K562 (cell line): ENCODE data around the gene VCAN. TPM values are rescaled to one million over a fixed set of nuclear protein-coding genes. Genes with fewer than 3 reads are reported as not detected.

Experiments used
- ATAC-seq: fragments of 200-7000 bp; cut with Tn5 transposase; 3 replicates; pipeline ENCODE4 v1.9.1; 2020; ENCODE audit warnings: moderate library complexity
- BruUV-seq: library from RNA; stranded (reverse); fragments of 400-500 nt; replicated peaks from 2 replicates; lab custom pipeline; 2021; lab: Mats Ljungman, UMichigan
- CTCF ChIA-PET: fragments of 300-600 bp; formaldehyde crosslinking; extraction: SDS; loops from one replicate; lab custom pipeline; 2021; ENCODE audit warnings: low intra/inter-chr PET ratio; lab: Yijun Ruan, JAX
- POLR2A ChIA-PET: fragments of 300-600, 350-650 bp; sonication (Branson Sonifier 250); formaldehyde crosslinking; extraction: SDS; loops from one replicate; lab custom pipeline; 2021; ENCODE audit warnings: antibody characterized with exemption, inconsistent platforms; lab: Yijun Ruan, JAX
- DNase-seq, 4 experiments: peaks; one replicate each; pipeline versions ENCODE4 v3.0.0 to v3.0.0-alpha.2; 2011 to 2018; ENCODE audit warnings: low spot score in 3 of 4, mixed read lengths in 3 of 4; ENCODE audit errors: extremely low read depth in 1 of 4
- FAIRE-seq: peaks from 2 replicates; lab custom pipeline; 2011; peaks lifted over from hg19 to GRCh38; lab: Jason Lieb, UNC
- H2AFZ ChIP-seq: 2 replicates; pipeline ENCODE4 v1.6.0; 2011; ENCODE audit warnings: low read depth, low read length, control low read depth, inconsistent platforms
- H3K27ac ChIP-seq: fragments of 200-600 bp; 3 replicates; pipeline ENCODE4 v1.8.0; 2011; ENCODE audit warnings: low read depth, mild to moderate bottlenecking, control low read depth, inconsistent platforms, low read length, moderate library complexity, mixed read lengths; ENCODE audit errors: extremely low read depth
- H3K27me3 ChIP-seq, 2 experiments: fragments of 300-600 bp in 1 of 2; 2 replicates in 1 of 2; 3 replicates in 1 of 2; pipeline versions ENCODE4 v1.6.0 to v1.8.0; 2011; ENCODE audit warnings: inconsistent platforms in 2 of 2, low read length in 2 of 2, mild to moderate bottlenecking in 1 of 2, mixed read lengths in 1 of 2, moderate library complexity in 1 of 2; ENCODE audit not compliant: control insufficient read depth in 2 of 2, insufficient read depth in 2 of 2
- H3K36me3 ChIP-seq: fragments of 300-600 bp; 3 replicates; pipeline ENCODE4 v1.8.0; 2011; ENCODE audit warnings: mild to moderate bottlenecking, low read length, inconsistent platforms; ENCODE audit not compliant: control insufficient read depth, insufficient read depth
- H3K4me1 ChIP-seq, 2 experiments: fragments of 200-600 bp in 1 of 2; replicated peaks in 1 of 2; 2 replicates in 1 of 2; 3 replicates in 1 of 2; pipeline versions ENCODE4 v1.5.1 to v1.8.0; 2011; ENCODE audit warnings: inconsistent platforms in 2 of 2, low read length in 2 of 2, mild to moderate bottlenecking in 1 of 2, mixed read lengths in 1 of 2, moderate library complexity in 1 of 2; ENCODE audit not compliant: control insufficient read depth in 2 of 2, insufficient read depth in 2 of 2
- H3K4me2 ChIP-seq: 2 replicates; pipeline ENCODE4 v1.6.1; 2011; ENCODE audit warnings: low read length, control low read depth, inconsistent platforms, mixed read lengths; ENCODE audit not compliant: insufficient read depth
- H3K4me3 ChIP-seq: fragments of 200-600 bp; sonication (generic), shearing (Covaris generic); 2 replicates; pipeline ENCODE4 v1.5.1; 2016; ENCODE audit warnings: control low read depth, inconsistent platforms
- H3K79me2 ChIP-seq: fragments of 200-600 bp; 3 replicates; pipeline ENCODE4 v1.8.0; 2011; ENCODE audit warnings: low read length, inconsistent platforms; ENCODE audit not compliant: control insufficient read depth, insufficient read depth
- H3K9ac ChIP-seq, 2 experiments: 2 replicates each; pipeline versions ENCODE4 v1.6.0 to v1.6.1; 2011; ENCODE audit warnings: low read depth in 2 of 2, low read length in 2 of 2, control low read depth in 1 of 2, inconsistent platforms in 1 of 2, mild to moderate bottlenecking in 1 of 2, mixed read lengths in 1 of 2; ENCODE audit not compliant: insufficient read depth in 1 of 2
- H3K9me1 ChIP-seq: one replicate; pipeline ENCODE4 v1.6.0; 2011; ENCODE audit warnings: inconsistent platforms, mild to moderate bottlenecking, low read length, moderate library complexity; ENCODE audit not compliant: control insufficient read depth, insufficient read depth
- H3K9me3 ChIP-seq: replicated peaks from 2 replicates; pipeline ENCODE4 v1.5.1; 2011; ENCODE audit warnings: low read depth, low read length, inconsistent platforms; ENCODE audit not compliant: control insufficient read depth, insufficient read depth
- H4K20me1 ChIP-seq: replicated peaks from 2 replicates; pipeline ENCODE4 v1.6.1; 2011; ENCODE audit warnings: low read length, inconsistent platforms, mixed read lengths; ENCODE audit not compliant: control insufficient read depth, insufficient read depth
- HCFC1 ChIP-seq: IDR thresholded peaks from 2 replicates; pipeline ENCODE4 v1.6.1; 2012; ENCODE audit warnings: low read depth, low read length, improper control_type of control experiment
- JUNB ChIP-seq: fragments of 450-650 bp; formaldehyde crosslinking; conservative IDR thresholded peaks from 2 replicates; pipeline ENCODE4 v1.4.0; 2020; ENCODE audit warnings: mild to moderate bottlenecking
- NR2C2 ChIP-seq, 2 experiments: fragments of 200-800 bp in 1 of 2; sonication (Bioruptor generic) in 1 of 2; sonication (generic) in 1 of 2; formaldehyde crosslinking in 1 of 2; IDR thresholded peaks; 2 replicates each; pipeline versions ENCODE4 v1.6.1 to v1.8.0; 2016 to 2022; ENCODE audit warnings: mild to moderate bottlenecking in 1 of 2, missing compliant biosample characterization in 1 of 2, missing genetic modification characterization in 1 of 2, missing genetic modification reagents in 1 of 2
- RFX7 ChIP-seq: fragments of 250-450 bp; sonication (Bioruptor Pico); IDR thresholded peaks from 2 replicates; pipeline ENCODE4 v1.5.1; 2021; ENCODE audit warnings: mild to moderate bottlenecking
- SAFB ChIP-seq: fragments of 200-400 bp; formaldehyde crosslinking; IDR thresholded peaks from 2 replicates; pipeline ENCODE4 v1.6.1; 2017; ENCODE audit warnings: low read depth, low read length, borderline replicate concordance
- TRIM28 ChIP-seq: fragments of 450-650 bp; IDR thresholded peaks from 2 replicates; pipeline ENCODE4 v1.6.1; 2017
- ZNF586 ChIP-seq: fragments of 450-650 bp; formaldehyde crosslinking; conservative IDR thresholded peaks from 2 replicates; pipeline ENCODE4 v1.4.0; 2020; ENCODE audit warnings: mild to moderate bottlenecking, moderate library complexity
- WGBS: fragments of 100-300 bp; shearing (Covaris generic); methylation state at CpG from one replicate; pipeline ENCODE4 v1.1.6; 2016; ENCODE audit warnings: low coverage, mixed read lengths; ENCODE audit not compliant: insufficient coverage; ENCODE audit errors: missing lambda C conversion rate; 5-methylcytosine and 5-hydroxymethylcytosine counted together
- in situ Hi-C: fragments of 300-500 bp; cut with MboI; formaldehyde crosslinking; loops from 4 replicates; pipeline ENCODE4 v1.15.0; 2018; ENCODE audit warnings: inconsistent platforms, mixed read lengths
- intact Hi-C: fragments of 100-400 bp; cut with micrococcal nuclease; formaldehyde crosslinking; loops from 2 replicates; pipeline ENCODE4 v1.14.2; 2022
- polyA plus RNA-seq, 8 experiments: library from polyadenylated mRNA; depleted of rRNA in 4 of 8; stranded (reverse) in 5 of 8; unstranded in 3 of 8; fragments of >200 nt; fragmentation: Nextera tagmentation in 2 of 8; fragmentation: Illumina TruSeq in 1 of 8; extraction: Ambion mirVana in 2 of 8; extraction: Trizol in 1 of 8; gene quantifications; 2 replicates each; pipeline versions ENCODE4 v1.2.1 to v1.2.3, GENCODE V29; 2011 to 2014; ENCODE audit warnings: inconsistent platforms in 1 of 8, missing spikeins in 1 of 8
- total RNA-seq, 7 experiments: library from RNA; depleted of rRNA in 6 of 7; stranded (reverse); fragments of >200 nt in 6 of 7; fragmentation: Illumina TruSeq in 2 of 7; extraction: Trizol in 2 of 7; gene quantifications; 2 replicates each; pipeline versions ENCODE4 v1.2.1 to v1.2.3, GENCODE V29; 2011 to 2021; ENCODE audit warnings: low replicate concordance in 1 of 7
- TF ChIP-seq, protein P1 (sequence below): fragments of 450-650 bp; IDR thresholded peaks from 2 replicates; pipeline ENCODE4 v1.6.1; 2014; ENCODE audit warnings: low read depth, mild to moderate bottlenecking, moderate library complexity, borderline replicate concordance
- TF ChIP-seq, protein P2 (sequence below): sonication (generic); formaldehyde crosslinking; IDR thresholded peaks from 2 replicates; pipeline ENCODE4 v1.8.0; 2023; ENCODE audit warnings: mild to moderate bottlenecking, missing genetic modification reagents
- TF ChIP-seq, protein P3 (sequence below): fragments of 450-650 bp; formaldehyde crosslinking; IDR thresholded peaks from 2 replicates; pipeline ENCODE4 v1.4.0; 2022; ENCODE audit warnings: missing genetic modification characterization
- TF ChIP-seq, protein P4 (sequence below): fragments of 250-450 bp; sonication (Bioruptor Pico); IDR thresholded peaks from 2 replicates; pipeline ENCODE4 v1.5.0; 2021
- TF ChIP-seq, protein P5 (sequence below), 2 experiments: IDR thresholded peaks; 2 replicates each; pipeline ENCODE4 v1.6.1; 2012; ENCODE audit warnings: improper control_type of control experiment in 2 of 2, low read depth in 2 of 2, low read length in 2 of 2, borderline replicate concordance in 1 of 2

VCAN gene
- total and polyA plus RNA-seq, 9 of the 15 experiments (the other 6 are each of a cell fraction or from before 2014, with no cell fraction given): 0.01 to 0.33 (median 0.05) TPM

DNA sequence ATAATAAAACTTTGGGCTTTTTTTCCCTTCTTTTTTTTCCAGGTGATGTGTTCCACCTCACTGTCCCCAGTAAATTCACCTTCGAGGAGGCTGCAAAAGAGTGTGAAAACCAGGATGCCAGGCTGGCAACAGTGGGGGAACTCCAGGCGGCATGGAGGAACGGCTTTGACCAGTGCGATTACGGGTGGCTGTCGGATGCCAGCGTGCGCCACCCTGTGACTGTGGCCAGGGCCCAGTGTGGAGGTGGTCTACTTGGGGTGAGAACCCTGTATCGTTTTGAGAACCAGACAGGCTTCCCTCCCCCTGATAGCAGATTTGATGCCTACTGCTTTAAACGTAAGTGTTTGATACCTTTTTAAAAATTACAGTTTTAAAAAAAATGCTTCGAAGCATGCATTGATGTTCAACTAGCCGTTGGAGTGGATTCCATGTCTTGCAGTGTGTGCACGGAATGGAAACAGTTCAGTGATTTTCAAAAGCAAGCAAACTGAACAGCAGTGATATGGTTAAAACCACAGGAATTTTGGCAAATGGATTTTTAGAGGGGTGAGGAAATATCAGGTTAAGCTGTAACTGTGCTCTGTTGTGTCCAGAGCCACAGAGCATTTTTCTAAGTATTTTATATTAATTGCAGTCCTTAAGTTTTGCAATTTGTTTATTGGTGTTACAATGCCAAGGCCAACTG lies 40.7 kb downstream of the VCAN start:
- Histone ChIP-seq H3K27me3 (no peaks in the 10 kb centered on the region), H3K79me2 (no peaks in the 10 kb centered on the region), H3K9ac (no peak overlapping the region), H2AFZ (no peak overlapping the region), H3K9me1 (no peaks in the 10 kb centered on the region), H3K4me1 (0 out of 5 replicates have a peak, but pooled peaks cover 0 to 2% of the 10 kb centered on the region in 2 experiments), H3K4me2 (no peak overlapping the region), H3K36me3 (no peaks in the 10 kb centered on the region), H4K20me1 (no peaks in the 10 kb centered on the region), H3K9me3 (no peaks in the 10 kb centered on the region), H3K27ac (no peak overlapping the region), H3K4me3 (no peak overlapping the region)
- no TSS peak for BruUV-seq
- 30% methylated on average over 13 of the region's 13 CpGs for WGBS
- FAIRE-seq (no peak), DNase-seq (no peak), ATAC-seq (no peak)
- ChIA-PET CTCF (no interaction called here), POLR2A (interaction anchor here (0.7 kb wide), 1 partner anchor 1041 kb away, joined by 3 read pairs; no protein-coding TSS in a partner anchor)
- intact Hi-C loops: no loop called here
- in situ Hi-C loops: no loop called here
- TF ChIP-seq, protein P1, sequence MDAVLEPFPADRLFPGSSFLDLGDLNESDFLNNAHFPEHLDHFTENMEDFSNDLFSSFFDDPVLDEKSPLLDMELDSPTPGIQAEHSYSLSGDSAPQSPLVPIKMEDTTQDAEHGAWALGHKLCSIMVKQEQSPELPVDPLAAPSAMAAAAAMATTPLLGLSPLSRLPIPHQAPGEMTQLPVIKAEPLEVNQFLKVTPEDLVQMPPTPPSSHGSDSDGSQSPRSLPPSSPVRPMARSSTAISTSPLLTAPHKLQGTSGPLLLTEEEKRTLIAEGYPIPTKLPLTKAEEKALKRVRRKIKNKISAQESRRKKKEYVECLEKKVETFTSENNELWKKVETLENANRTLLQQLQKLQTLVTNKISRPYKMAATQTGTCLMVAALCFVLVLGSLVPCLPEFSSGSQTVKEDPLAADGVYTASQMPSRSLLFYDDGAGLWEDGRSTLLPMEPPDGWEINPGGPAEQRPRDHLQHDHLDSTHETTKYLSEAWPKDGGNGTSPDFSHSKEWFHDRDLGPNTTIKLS: no peak
- TF ChIP-seq JUNB (CRISPR knock-in tag) (no peak), TRIM28 (no peak), ZNF586 (no peak), NR2C2 (CRISPR knock-in tag; IDR thresholded peaks at IDR 0.05) (no peak), NR2C2 (tag; IDR thresholded peaks at IDR 0.05) (no peak), SAFB (no peak), HCFC1 (no peak), RFX7 (CRISPR knock-in tag) (no peak)
- TF ChIP-seq, protein P2, sequence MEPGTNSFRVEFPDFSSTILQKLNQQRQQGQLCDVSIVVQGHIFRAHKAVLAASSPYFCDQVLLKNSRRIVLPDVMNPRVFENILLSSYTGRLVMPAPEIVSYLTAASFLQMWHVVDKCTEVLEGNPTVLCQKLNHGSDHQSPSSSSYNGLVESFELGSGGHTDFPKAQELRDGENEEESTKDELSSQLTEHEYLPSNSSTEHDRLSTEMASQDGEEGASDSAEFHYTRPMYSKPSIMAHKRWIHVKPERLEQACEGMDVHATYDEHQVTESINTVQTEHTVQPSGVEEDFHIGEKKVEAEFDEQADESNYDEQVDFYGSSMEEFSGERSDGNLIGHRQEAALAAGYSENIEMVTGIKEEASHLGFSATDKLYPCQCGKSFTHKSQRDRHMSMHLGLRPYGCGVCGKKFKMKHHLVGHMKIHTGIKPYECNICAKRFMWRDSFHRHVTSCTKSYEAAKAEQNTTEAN (CRISPR knock-in tag): no peak
- TF ChIP-seq, protein P3, sequence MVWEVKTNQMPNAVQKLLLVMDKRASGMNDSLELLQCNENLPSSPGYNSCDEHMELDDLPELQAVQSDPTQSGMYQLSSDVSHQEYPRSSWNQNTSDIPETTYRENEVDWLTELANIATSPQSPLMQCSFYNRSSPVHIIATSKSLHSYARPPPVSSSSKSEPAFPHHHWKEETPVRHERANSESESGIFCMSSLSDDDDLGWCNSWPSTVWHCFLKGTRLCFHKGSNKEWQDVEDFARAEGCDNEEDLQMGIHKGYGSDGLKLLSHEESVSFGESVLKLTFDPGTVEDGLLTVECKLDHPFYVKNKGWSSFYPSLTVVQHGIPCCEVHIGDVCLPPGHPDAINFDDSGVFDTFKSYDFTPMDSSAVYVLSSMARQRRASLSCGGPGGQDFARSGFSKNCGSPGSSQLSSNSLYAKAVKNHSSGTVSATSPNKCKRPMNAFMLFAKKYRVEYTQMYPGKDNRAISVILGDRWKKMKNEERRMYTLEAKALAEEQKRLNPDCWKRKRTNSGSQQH (CRISPR knock-in tag): no peak
- TF ChIP-seq, protein P4, sequence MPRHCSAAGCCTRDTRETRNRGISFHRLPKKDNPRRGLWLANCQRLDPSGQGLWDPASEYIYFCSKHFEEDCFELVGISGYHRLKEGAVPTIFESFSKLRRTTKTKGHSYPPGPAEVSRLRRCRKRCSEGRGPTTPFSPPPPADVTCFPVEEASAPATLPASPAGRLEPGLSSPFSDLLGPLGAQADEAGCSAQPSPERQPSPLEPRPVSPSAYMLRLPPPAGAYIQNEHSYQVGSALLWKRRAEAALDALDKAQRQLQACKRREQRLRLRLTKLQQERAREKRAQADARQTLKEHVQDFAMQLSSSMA (CRISPR knock-in tag): no peak
- TF ChIP-seq, protein P5, sequence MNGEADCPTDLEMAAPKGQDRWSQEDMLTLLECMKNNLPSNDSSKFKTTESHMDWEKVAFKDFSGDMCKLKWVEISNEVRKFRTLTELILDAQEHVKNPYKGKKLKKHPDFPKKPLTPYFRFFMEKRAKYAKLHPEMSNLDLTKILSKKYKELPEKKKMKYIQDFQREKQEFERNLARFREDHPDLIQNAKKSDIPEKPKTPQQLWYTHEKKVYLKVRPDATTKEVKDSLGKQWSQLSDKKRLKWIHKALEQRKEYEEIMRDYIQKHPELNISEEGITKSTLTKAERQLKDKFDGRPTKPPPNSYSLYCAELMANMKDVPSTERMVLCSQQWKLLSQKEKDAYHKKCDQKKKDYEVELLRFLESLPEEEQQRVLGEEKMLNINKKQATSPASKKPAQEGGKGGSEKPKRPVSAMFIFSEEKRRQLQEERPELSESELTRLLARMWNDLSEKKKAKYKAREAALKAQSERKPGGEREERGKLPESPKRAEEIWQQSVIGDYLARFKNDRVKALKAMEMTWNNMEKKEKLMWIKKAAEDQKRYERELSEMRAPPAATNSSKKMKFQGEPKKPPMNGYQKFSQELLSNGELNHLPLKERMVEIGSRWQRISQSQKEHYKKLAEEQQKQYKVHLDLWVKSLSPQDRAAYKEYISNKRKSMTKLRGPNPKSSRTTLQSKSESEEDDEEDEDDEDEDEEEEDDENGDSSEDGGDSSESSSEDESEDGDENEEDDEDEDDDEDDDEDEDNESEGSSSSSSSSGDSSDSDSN (IDR thresholded peaks at IDR 0.05; ENCODE audit: borderline replicate concordance in 1 of 2, low read depth in 2 of 2, low read length in 2 of 2): no peak
